ENCODE results near the gene NIFK.

GRCh38 chr2:121746071-121746578 lies 9.4 kb upstream of the NIFK start:
- TF ChIP-seq CTCF (IDR thresholded peaks at IDR 0.05; ENCODE audit: extremely low read depth in 1 of 2, insufficient read depth in 1 of 2, low read depth in 1 of 2, low read length in 2 of 2) (no peak), EZH2 (IDR thresholded peaks at IDR 0.05; ENCODE audit: borderline replicate concordance, low read depth, low read length, severe bottlenecking) (no peak)

All from endothelial cell of umbilical vein (primary cell).